Vagina (tissue), 2 donors: ENCODE results near the gene AKR1C4. TPM values are rescaled to one million over a fixed set of nuclear protein-coding genes. Genes with fewer than 3 reads are reported as not detected.

Experiments used
- DNase-seq, 2 donors: peaks; one replicate each; pipeline ENCODE4 v3.0.0-alpha.2; 2017; ENCODE audit errors: extremely low spot score in 2 of 2
- H3K27ac ChIP-seq: fragments of 200-600 bp; sonication (generic); one replicate; pipeline ENCODE4 v1.5.1; 2019
- H3K27me3 ChIP-seq: fragments of 200-600 bp; sonication (generic); one replicate; pipeline ENCODE4 v1.5.1; 2019
- H3K36me3 ChIP-seq, 2 donors: fragments of 200-600 bp; sonication (generic); one replicate each; pipeline ENCODE4 v1.5.1; 2017 to 2019
- H3K4me1 ChIP-seq: fragments of 200-600 bp; sonication (generic); one replicate; pipeline ENCODE4 v1.5.1; 2019
- H3K4me3 ChIP-seq, 2 donors: fragments of 200-600 bp; sonication (generic); 1 replicate in 1 of 2; 2 replicates in 1 of 2; pipeline ENCODE4 v1.5.1; 2016 to 2019
- H3K9me3 ChIP-seq: fragments of 200-600 bp; sonication (generic); one replicate; pipeline ENCODE4 v1.5.1; 2019
- POLR2A ChIP-seq, 2 donors: fragments of 450-650 bp; IDR thresholded peaks; one replicate each; pipeline ENCODE4 v1.6.1; 2017; ENCODE audit warnings: antibody characterized with exemption in 2 of 2, mild to moderate bottlenecking in 2 of 2, moderate library complexity in 2 of 2
- POLR2AphosphoS5 ChIP-seq, 2 donors: sonication (generic); formaldehyde crosslinking; IDR thresholded peaks; one replicate each; pipeline ENCODE4 v1.9.0; 2017; ENCODE audit warnings: antibody characterized with exemption in 2 of 2, mild to moderate bottlenecking in 2 of 2, low read depth in 1 of 2; ENCODE audit not compliant: insufficient read depth in 1 of 2
- intact Hi-C: fragments of 100-400 bp; cut with DNase I; formaldehyde crosslinking; loops from one replicate; pipeline ENCODE4 v1.15.1; 2023
- total RNA-seq: library from RNA; depleted of rRNA; stranded (reverse); fragments of >200 nt; gene quantifications from one replicate; pipeline ENCODE4 v1.2.3, GENCODE V29; 2016
- TF ChIP-seq, protein P1 (sequence below), 3 experiments: fragments of 450-650 bp in 2 of 3; fragments of 200-600 bp in 1 of 3; sonication (generic) in 1 of 3; IDR thresholded peaks; one replicate each; pipeline ENCODE4 v1.5.1; 2017 to 2019; ENCODE audit warnings: antibody characterized with exemption in 3 of 3, mild to moderate bottlenecking in 2 of 3, moderate library complexity in 2 of 3

AKR1C4 gene
- total RNA-seq, 1 donor from 2014 or later = not detected

DNA sequence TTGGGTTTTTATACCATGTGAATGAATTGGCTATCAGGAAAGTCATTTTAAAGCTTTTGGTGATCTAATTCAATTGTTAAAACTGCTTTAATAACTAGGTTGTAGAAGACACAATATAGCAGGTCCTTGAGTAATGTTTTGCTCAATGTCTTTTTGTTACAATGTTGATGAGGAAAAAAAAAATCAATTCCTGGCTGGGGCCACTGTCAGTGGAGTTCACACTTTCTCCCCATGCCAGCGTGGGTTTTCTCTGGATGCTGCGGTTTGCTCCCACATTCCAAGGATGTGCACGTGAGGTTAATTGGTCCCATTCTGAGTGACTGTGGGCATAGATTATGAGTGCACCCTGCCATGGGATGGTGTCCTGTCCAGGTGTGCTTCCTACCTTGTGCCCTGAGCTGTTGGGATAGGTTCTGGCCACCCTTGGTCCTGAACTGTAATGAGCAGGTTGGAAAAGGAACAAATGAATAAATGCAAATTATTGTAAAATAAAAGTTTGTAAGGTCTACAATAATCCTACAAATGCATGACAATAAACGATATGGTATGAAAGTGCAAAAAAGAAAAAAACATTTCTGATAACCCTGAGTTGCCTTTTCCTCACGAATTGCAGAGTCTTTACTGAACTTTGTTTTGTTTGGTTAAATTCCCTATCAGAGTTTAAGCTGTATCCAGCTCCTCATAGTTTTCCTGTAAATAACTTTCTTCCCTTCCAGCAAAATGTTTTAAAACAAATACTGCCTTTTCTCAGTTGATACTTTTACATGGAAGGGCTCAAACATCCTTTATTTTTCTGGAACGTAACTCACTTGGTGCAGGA lies 62.7 kb downstream of the AKR1C4 start:
- H3K9me3 ChIP-seq = no peaks in the 10 kb centered on the region
- H3K4me1 ChIP-seq = no peaks in the 10 kb centered on the region
- intact Hi-C loops = no loop called here
- no peak for DNase-seq
- H3K4me3 ChIP-seq = no peak overlapping the region
- H3K36me3 ChIP-seq = no peaks in the 10 kb centered on the region
- no peak overlapping the region for H3K27ac ChIP-seq
- TF ChIP-seq, protein P1, sequence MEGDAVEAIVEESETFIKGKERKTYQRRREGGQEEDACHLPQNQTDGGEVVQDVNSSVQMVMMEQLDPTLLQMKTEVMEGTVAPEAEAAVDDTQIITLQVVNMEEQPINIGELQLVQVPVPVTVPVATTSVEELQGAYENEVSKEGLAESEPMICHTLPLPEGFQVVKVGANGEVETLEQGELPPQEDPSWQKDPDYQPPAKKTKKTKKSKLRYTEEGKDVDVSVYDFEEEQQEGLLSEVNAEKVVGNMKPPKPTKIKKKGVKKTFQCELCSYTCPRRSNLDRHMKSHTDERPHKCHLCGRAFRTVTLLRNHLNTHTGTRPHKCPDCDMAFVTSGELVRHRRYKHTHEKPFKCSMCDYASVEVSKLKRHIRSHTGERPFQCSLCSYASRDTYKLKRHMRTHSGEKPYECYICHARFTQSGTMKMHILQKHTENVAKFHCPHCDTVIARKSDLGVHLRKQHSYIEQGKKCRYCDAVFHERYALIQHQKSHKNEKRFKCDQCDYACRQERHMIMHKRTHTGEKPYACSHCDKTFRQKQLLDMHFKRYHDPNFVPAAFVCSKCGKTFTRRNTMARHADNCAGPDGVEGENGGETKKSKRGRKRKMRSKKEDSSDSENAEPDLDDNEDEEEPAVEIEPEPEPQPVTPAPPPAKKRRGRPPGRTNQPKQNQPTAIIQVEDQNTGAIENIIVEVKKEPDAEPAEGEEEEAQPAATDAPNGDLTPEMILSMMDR (IDR thresholded peaks at IDR 0.05) = no peak
- TF ChIP-seq POLR2A (IDR thresholded peaks at IDR 0.05) = no peak
- TF ChIP-seq POLR2AphosphoS5 (IDR thresholded peaks at IDR 0.05; ENCODE audit: insufficient read depth in 1 of 2, low read depth in 1 of 2) = no peak
- no peaks in the 10 kb centered on the region for H3K27me3 ChIP-seq

DNA sequence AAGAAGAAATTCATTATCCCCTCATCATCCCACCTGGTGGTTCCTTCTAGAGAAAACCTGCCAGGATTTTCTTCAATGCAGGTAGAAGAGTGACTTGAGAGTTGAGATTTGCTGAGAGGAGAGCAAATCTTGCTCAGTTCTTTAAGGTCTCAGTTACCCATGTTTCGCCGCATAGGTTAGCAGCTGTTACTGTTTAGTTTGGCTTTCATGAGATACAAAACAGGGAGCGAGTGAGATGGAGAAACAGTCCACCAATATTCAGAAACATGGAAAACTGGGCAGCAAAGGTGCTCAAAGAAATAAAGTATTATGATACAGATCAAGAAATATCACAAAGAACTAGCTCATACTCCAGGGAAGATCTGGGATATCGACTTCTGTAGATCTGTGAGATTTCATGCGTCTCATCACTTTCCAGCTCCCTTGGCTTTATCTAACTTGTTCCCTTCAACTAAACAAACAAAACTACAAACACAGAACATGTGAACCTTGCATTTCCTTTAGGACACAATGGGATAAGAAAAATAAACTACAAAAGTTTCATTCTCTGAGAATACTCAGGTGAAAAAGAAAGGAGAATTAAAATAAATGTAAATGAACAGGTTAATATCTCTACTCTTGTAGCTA lies 63.4 kb downstream of the AKR1C4 start:
- no peak overlapping the region for H3K27ac ChIP-seq
- intact Hi-C loops = no loop called here
- no peak overlapping the region for H3K4me3 ChIP-seq
- H3K27me3 ChIP-seq = no peaks in the 10 kb centered on the region
- TF ChIP-seq POLR2A (IDR thresholded peaks at IDR 0.05) (no peak), POLR2AphosphoS5 (IDR thresholded peaks at IDR 0.05; ENCODE audit: insufficient read depth in 1 of 2, low read depth in 1 of 2) (no peak)
- TF ChIP-seq, protein P1 (IDR thresholded peaks at IDR 0.05) = no peak
- no peaks in the 10 kb centered on the region for H3K9me3 ChIP-seq
- no peak for DNase-seq
- H3K4me1 ChIP-seq = no peaks in the 10 kb centered on the region
- H3K36me3 ChIP-seq = no peaks in the 10 kb centered on the region

DNA sequence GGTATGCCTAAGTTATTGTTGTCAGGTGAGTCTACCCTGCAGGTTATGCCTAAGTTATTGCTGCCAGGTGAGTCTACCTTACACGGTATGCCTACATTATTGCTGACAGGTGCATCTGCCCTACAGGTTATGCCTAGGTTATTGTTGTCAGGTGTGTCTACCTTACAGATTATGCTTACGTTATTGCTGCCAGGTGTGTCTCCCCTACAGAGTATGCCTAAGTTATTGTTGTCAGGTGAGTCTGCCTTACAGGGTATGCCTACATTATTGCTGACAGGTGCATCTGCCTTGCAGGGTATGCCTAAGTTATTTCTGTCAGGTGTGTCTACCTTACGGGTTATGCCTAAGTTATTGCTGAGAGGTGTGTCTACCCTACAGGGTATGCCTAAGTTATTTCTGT lies 64.2 kb downstream of the AKR1C4 start:
- Histone ChIP-seq H3K36me3 (no peaks in the 10 kb centered on the region), H3K4me3 (no peak overlapping the region), H3K9me3 (no peaks in the 10 kb centered on the region), H3K4me1 (no peaks in the 10 kb centered on the region), H3K27me3 (no peaks in the 10 kb centered on the region), H3K27ac (no peak overlapping the region)
- DNase-seq = no peak
- TF ChIP-seq, protein P1 (IDR thresholded peaks at IDR 0.05) = no peak
- TF ChIP-seq POLR2AphosphoS5 (IDR thresholded peaks at IDR 0.05; ENCODE audit: insufficient read depth in 1 of 2, low read depth in 1 of 2) = no peak
- no peak for TF ChIP-seq POLR2A (IDR thresholded peaks at IDR 0.05)
- intact Hi-C loops = no loop called here

DNA sequence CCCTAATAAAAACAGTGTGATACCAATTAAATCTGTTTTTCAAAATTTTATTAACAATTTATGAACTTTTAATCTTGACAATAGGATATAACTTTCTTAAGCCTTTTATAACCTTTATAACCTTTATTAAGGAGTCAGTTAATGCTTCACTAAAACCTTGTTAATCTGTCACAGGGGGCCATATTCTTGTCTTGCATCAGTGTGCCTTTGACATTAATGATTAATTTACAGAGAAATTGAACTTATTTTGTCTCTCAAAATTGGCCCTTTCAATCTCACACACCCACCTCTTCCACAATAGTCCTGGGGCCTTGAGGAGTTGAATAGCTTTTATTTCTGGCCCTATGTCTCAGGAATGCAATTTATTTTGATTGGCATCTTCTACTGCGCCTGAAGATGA lies 68.5 kb downstream of the AKR1C4 start:
- Histone ChIP-seq H3K27ac (no peak overlapping the region), H3K36me3 (no peaks in the 10 kb centered on the region), H3K27me3 (no peaks in the 10 kb centered on the region), H3K4me1 (no peaks in the 10 kb centered on the region), H3K4me3 (no peak overlapping the region), H3K9me3 (no peaks in the 10 kb centered on the region)
- DNase-seq = no peak
- TF ChIP-seq POLR2AphosphoS5 (IDR thresholded peaks at IDR 0.05; ENCODE audit: insufficient read depth in 1 of 2, low read depth in 1 of 2) (no peak), POLR2A (IDR thresholded peaks at IDR 0.05) (no peak)
- TF ChIP-seq, protein P1 (IDR thresholded peaks at IDR 0.05) = no peak
- intact Hi-C loops = no loop called here

DNA sequence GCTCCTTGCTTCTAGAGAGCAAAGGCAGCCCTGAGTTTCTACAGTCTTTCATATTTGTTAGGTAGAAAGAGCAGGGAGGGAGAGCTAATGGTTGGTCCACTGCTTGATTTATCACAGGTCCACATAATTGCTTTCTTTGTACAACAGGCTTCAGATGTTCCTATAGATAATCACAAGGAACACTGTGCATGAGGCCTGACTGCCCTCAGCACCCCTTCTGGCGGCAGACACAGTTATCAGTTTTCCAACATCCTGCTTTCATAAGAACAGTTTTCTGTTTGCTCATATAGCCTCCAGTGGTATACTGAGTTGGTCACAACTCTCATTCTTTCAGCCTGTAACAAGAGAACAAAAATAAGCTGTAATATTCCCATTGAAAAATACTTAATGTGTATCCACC lies 69.7 kb downstream of the AKR1C4 start:
- H3K4me1 ChIP-seq = no peaks in the 10 kb centered on the region
- no peak for DNase-seq

More for the DNA sequence above, 69.7 kb downstream of the AKR1C4 start:
- H3K36me3 ChIP-seq = no peaks in the 10 kb centered on the region
- intact Hi-C loops = no loop called here
- no peaks in the 10 kb centered on the region for H3K9me3 ChIP-seq
- H3K4me3 ChIP-seq = no peak overlapping the region
- no peaks in the 10 kb centered on the region for H3K27me3 ChIP-seq
- no peak overlapping the region for H3K27ac ChIP-seq
- no peak for TF ChIP-seq POLR2AphosphoS5 (IDR thresholded peaks at IDR 0.05; ENCODE audit: insufficient read depth in 1 of 2, low read depth in 1 of 2)
- TF ChIP-seq, protein P1 (IDR thresholded peaks at IDR 0.05) = no peak
- no peak for TF ChIP-seq POLR2A (IDR thresholded peaks at IDR 0.05)
